B cell (primary cell): ENCODE results near the gene CTNNA1. TPM values are rescaled to one million over a fixed set of nuclear protein-coding genes. Genes with fewer than 3 reads are reported as not detected.

Source experiments
- ATAC-seq: fragments of 200-7000 bp; cut with Tn5 transposase; one replicate; pipeline ENCODE4 v1.10.0; 2021; ENCODE audit warnings: low read depth, mild to moderate bottlenecking, moderate number of reproducible peaks, moderate library complexity
- CTCF ChIA-PET: fragments of 350-600 bp; sonication (Branson Sonifier 250); formaldehyde crosslinking; loops from one replicate; lab custom pipeline; 2021; ENCODE audit warnings: antibody characterized with exemption, inconsistent platforms; lab: Charles Lee
- POLR2A ChIA-PET: fragments of 350-600 bp; sonication (Branson Sonifier 250); formaldehyde crosslinking; loops from one replicate; lab custom pipeline; 2021; ENCODE audit warnings: antibody characterized with exemption; lab: Charles Lee
- DNase-seq: peaks from one replicate; pipeline ENCODE4 v3.0.0; 2013
- H2AFZ ChIP-seq: 2 replicates; pipeline ENCODE4 v1.6.1; 2012; ENCODE audit warnings: mild to moderate bottlenecking, low read depth, low read length; ENCODE audit not compliant: insufficient read depth, poor library complexity, severe bottlenecking
- H3K27ac ChIP-seq, 2 donors: 1 replicate in 1 of 2; 2 replicates in 1 of 2; pipeline ENCODE4 v1.5.1; 2012 to 2013; ENCODE audit warnings: low read length in 2 of 2, mild to moderate bottlenecking in 2 of 2, moderate library complexity in 1 of 2
- H3K27me3 ChIP-seq, 4 experiments: fragments of 200-600 bp in 1 of 4; sonication (generic) in 1 of 4; replicated peaks in 1 of 4; 1 replicate in 2 of 4; 2 replicates in 2 of 4; pipeline versions ENCODE4 v1.6.1 to v1.7.0; 2013 to 2016; ENCODE audit warnings: low read length in 3 of 4, mild to moderate bottlenecking in 2 of 4, mixed read lengths in 1 of 4, moderate library complexity in 1 of 4; ENCODE audit not compliant: insufficient read depth in 4 of 4, control insufficient read depth in 3 of 4; ENCODE audit errors: control extremely low read depth in 1 of 4
- H3K36me3 ChIP-seq, 2 experiments: replicated peaks in 1 of 2; 1 replicate in 1 of 2; 2 replicates in 1 of 2; pipeline versions ENCODE4 v1.6.1 to v1.7.1; 2013; ENCODE audit warnings: low read length in 1 of 2; ENCODE audit not compliant: insufficient read depth in 2 of 2, control insufficient read depth in 1 of 2; ENCODE audit errors: control extremely low read depth in 1 of 2, extremely low read depth in 1 of 2
- H3K4me1 ChIP-seq, 2 donors: fragments of 200-600 bp in 1 of 2; sonication (generic) in 1 of 2; 1 replicate in 1 of 2; 2 replicates in 1 of 2; pipeline versions ENCODE4 v1.5.1 to v1.6.1; 2013 to 2017; ENCODE audit warnings: low read length in 2 of 2; ENCODE audit not compliant: control insufficient read depth in 2 of 2, insufficient read depth in 2 of 2
- H3K4me2 ChIP-seq: replicated peaks from 2 replicates; pipeline ENCODE3; 2012; ENCODE audit warnings: mild to moderate bottlenecking, low read depth, low read length; ENCODE audit not compliant: poor library complexity, severe bottlenecking
- H3K4me3 ChIP-seq, 5 experiments: fragments of 200-600 bp in 1 of 5; sonication (generic) in 1 of 5; 1 replicate in 3 of 5; 2 replicates in 2 of 5; pipeline versions ENCODE4 v1.5.1 to v1.7.0; 2011 to 2016; ENCODE audit warnings: low read length in 4 of 5, mild to moderate bottlenecking in 4 of 5, low read depth in 2 of 5, control low read depth in 1 of 5, moderate library complexity in 1 of 5; ENCODE audit not compliant: insufficient read depth in 1 of 5; ENCODE audit errors: control extremely low read depth in 1 of 5, extremely low read depth in 1 of 5
- H3K79me2 ChIP-seq: fragments of 200-600 bp; sonication (generic); one replicate; pipeline ENCODE4 v1.6.0; 2016; ENCODE audit warnings: low read length; ENCODE audit not compliant: control insufficient read depth, insufficient read depth
- H3K9ac ChIP-seq: fragments of 200-600 bp; sonication (generic); 2 replicates; pipeline ENCODE4 v1.6.1; 2017; ENCODE audit warnings: mild to moderate bottlenecking, low read length, moderate library complexity
- H3K9me3 ChIP-seq, 3 donors: one replicate each; pipeline versions ENCODE4 v1.6.1 to v1.7.1; 2013; ENCODE audit warnings: low read length in 2 of 3; ENCODE audit not compliant: control insufficient read depth in 2 of 3, insufficient read depth in 1 of 3; ENCODE audit errors: control extremely low read depth in 1 of 3
- H4K20me1 ChIP-seq: 2 replicates; pipeline ENCODE4 v1.6.0; 2012; ENCODE audit warnings: mild to moderate bottlenecking, low read length; ENCODE audit not compliant: insufficient read depth, control insufficient read depth, poor library complexity, severe bottlenecking
- H3K27ac Mint-ChIP-seq: one replicate; pipeline ENCODE4 v1.8.0; 2021; ENCODE audit warnings: mixed read lengths
- H3K27me3 Mint-ChIP-seq: one replicate; pipeline ENCODE4 v1.8.0; 2021; ENCODE audit warnings: mixed read lengths
- H3K4me1 Mint-ChIP-seq: one replicate; pipeline ENCODE4 v1.8.0; 2021; ENCODE audit warnings: mixed read lengths
- H3K4me3 Mint-ChIP-seq: one replicate; pipeline ENCODE4 v1.8.0; 2021; ENCODE audit warnings: mixed read lengths
- H3K9me3 Mint-ChIP-seq: one replicate; pipeline ENCODE4 v1.8.0; 2022; ENCODE audit warnings: mixed read lengths; ENCODE audit not compliant: insufficient read depth
- CTCF ChIP-seq: fragments of 200-600 bp; IDR thresholded peaks from one replicate; pipeline ENCODE4 v1.8.0; 2022; ENCODE audit warnings: antibody characterized with exemption, mild to moderate bottlenecking
- EZH2 ChIP-seq: IDR thresholded peaks from 2 replicates; pipeline ENCODE4 v1.6.1; 2012; ENCODE audit warnings: borderline replicate concordance, low read depth, mild to moderate bottlenecking, moderate library complexity, low read length; ENCODE audit not compliant: insufficient read depth, poor library complexity, severe bottlenecking
- WGBS: methylation state at CpG from one replicate; pipeline ENCODE4 v1.1.5; 2013; ENCODE audit warnings: missing lambda C conversion rate; ENCODE audit not compliant: insufficient coverage; 5-methylcytosine and 5-hydroxymethylcytosine counted together
- intact Hi-C: fragments of 100-400 bp; cut with micrococcal nuclease; formaldehyde crosslinking; loops from one replicate; pipeline ENCODE4 v1.10.0; 2022
- polyA plus RNA-seq: library from polyadenylated mRNA; depleted of rRNA; stranded (reverse); fragments of >200 nt; gene quantifications from 2 replicates; pipeline ENCODE4 v1.2.3, GENCODE V29; 2012
- total RNA-seq, 2 donors: library from RNA; stranded (reverse); fragments of 120-200 nt in 1 of 2; gene quantifications; 1 replicate in 1 of 2; 2 replicates in 1 of 2; pipeline versions ENCODE4 v1.2.3 to v1.2.4, GENCODE V29; 2013 to 2022

The CTNNA1 gene
- total and polyA plus RNA-seq, 2 donors (not counting 1 experiment from before 2014, with no cell fraction given), result 22.7 to 96.0 TPM

- intact Hi-C loops, result no loop called here
- Histone ChIP-seq H3K4me2 (no peak overlapping the region), H3K36me3 (peaks cover 4 to 6% of the 10 kb centered on the region in 2 experiments), H3K27ac (no peak overlapping the region), H2AFZ (no peak overlapping the region), H4K20me1 (no peaks in the 10 kb centered on the region), H3K9ac (no peak overlapping the region), H3K27me3 (no peaks in the 10 kb centered on the region), H3K9me3 (no peaks in the 10 kb centered on the region), H3K4me3 (no peak overlapping the region), H3K79me2 (no peaks in the 10 kb centered on the region), H3K4me1 (peaks cover 0 to 5% of the 10 kb centered on the region in 2 donors)
- TF ChIP-seq CTCF (no peak), EZH2 (no peak)
- H3K4me3 Mint-ChIP-seq, result no peak overlapping the region
- CTCF ChIA-PET, result no interaction called here
- POLR2A ChIA-PET, result no interaction called here
- no peaks in the 10 kb centered on the region for H3K9me3 Mint-ChIP-seq
- H3K27ac Mint-ChIP-seq, result no peak overlapping the region
- no peak for DNase-seq
- no peaks in the 10 kb centered on the region for H3K27me3 Mint-ChIP-seq
- H3K4me1 Mint-ChIP-seq, result peaks cover 16% of the 10 kb centered on the region
- no peak for ATAC-seq
Observed at GRCh38 chr5:138883211-138883610, 130.0 kb downstream of the CTNNA1 start.

GRCh38 chr5:138884094-138884493 lies 130.9 kb downstream of the CTNNA1 start:
- POLR2A ChIA-PET, result no interaction called here
- Histone ChIP-seq H3K79me2 (no peaks in the 10 kb centered on the region), H3K27me3 (no peaks in the 10 kb centered on the region), H3K4me1 (peaks cover 0 to 5% of the 10 kb centered on the region in 2 donors), H4K20me1 (no peaks in the 10 kb centered on the region), H3K4me3 (no peak overlapping the region), H3K27ac (no peak overlapping the region), H3K36me3 (peaks cover 4 to 14% of the 10 kb centered on the region in 2 experiments), H2AFZ (no peak overlapping the region), H3K9me3 (peaks cover 0 to 3% (median 0%) of the 10 kb centered on the region in 3 donors), H3K4me2 (no peak overlapping the region), H3K9ac (no peak overlapping the region)
- no peak for TF ChIP-seq EZH2
- TF ChIP-seq CTCF, result no peak
- CTCF ChIA-PET, result no interaction called here
- ATAC-seq (no peak), DNase-seq (no peak)
- Mint-ChIP-seq H3K27ac (no peak overlapping the region), H3K4me1 (peaks cover 16% of the 10 kb centered on the region), H3K4me3 (no peak overlapping the region), H3K9me3 (no peaks in the 10 kb centered on the region), H3K27me3 (no peaks in the 10 kb centered on the region)
- intact Hi-C loops, result no loop called here
- WGBS, result 100% methylated on average over 1 of the region's 1 CpG
